Measurements from ENCODE around the gene RNF213.
"Not testable (repeated sequence)": the region's sequence is repeated elsewhere in the genome, so short reads cannot be mapped to it uniquely, and the experiment has no call there.

Gene RNF213

DNA sequence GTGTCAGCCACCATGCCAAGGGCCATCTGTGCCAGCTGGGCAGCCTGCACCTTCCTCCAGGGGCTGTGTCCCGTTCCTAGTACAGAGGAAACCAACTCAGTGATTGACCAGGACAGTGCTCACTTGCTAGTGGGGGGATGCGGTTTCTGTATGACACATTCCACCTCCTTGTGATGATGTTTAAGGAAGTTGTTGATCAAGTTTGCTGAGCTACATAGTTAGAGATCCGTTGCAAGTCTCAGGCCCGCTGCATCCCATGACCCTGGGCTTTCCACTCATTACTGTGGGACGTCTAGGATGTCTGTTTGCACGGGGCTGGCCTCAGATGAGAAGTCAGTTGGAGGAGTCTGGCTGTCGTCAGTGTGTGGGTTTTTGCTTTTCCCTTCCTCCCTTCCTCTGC, 33.6 kb downstream of the RNF213 start:
- TF ChIP-seq, protein P1, sequence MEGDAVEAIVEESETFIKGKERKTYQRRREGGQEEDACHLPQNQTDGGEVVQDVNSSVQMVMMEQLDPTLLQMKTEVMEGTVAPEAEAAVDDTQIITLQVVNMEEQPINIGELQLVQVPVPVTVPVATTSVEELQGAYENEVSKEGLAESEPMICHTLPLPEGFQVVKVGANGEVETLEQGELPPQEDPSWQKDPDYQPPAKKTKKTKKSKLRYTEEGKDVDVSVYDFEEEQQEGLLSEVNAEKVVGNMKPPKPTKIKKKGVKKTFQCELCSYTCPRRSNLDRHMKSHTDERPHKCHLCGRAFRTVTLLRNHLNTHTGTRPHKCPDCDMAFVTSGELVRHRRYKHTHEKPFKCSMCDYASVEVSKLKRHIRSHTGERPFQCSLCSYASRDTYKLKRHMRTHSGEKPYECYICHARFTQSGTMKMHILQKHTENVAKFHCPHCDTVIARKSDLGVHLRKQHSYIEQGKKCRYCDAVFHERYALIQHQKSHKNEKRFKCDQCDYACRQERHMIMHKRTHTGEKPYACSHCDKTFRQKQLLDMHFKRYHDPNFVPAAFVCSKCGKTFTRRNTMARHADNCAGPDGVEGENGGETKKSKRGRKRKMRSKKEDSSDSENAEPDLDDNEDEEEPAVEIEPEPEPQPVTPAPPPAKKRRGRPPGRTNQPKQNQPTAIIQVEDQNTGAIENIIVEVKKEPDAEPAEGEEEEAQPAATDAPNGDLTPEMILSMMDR (IDR thresholded peaks at IDR 0.05; ENCODE audit: extremely low read depth, insufficient read depth, missing control alignments) = no peak
- in situ Hi-C loops (cut with MboI; ENCODE audit: low pct_unique_long_range_greater_than_20kb, low sequenced_read_pairs, unreplicated experiment) = no loop called here
- DNase-seq (ENCODE audit: low spot score) = no peak

DNA sequence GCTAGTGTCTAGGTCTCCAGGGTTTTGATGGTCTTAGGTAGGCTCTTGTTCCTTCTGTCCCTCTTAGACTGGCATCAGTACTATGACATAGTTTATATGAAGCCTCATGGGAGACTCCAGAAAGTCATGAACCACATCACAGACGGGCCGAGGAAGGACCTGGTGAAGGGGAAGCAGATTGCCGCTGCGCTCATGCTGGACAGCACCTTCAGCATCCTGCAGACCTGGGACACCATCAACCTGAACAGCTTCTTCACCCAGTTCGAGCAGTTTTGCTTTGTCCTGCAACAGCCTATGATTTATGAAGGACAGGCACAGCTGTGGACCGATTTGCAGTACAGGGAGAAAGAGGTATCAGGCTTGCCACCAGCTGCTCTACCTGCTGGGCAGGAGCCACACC, 34.0 kb downstream of the RNF213 start:
- TF ChIP-seq, protein P1 (IDR thresholded peaks at IDR 0.05; ENCODE audit: extremely low read depth, insufficient read depth, missing control alignments) = no peak
- no peak for DNase-seq (ENCODE audit: low spot score)
- in situ Hi-C loops (cut with MboI; ENCODE audit: low pct_unique_long_range_greater_than_20kb, low sequenced_read_pairs, unreplicated experiment) = no loop called here

DNA sequence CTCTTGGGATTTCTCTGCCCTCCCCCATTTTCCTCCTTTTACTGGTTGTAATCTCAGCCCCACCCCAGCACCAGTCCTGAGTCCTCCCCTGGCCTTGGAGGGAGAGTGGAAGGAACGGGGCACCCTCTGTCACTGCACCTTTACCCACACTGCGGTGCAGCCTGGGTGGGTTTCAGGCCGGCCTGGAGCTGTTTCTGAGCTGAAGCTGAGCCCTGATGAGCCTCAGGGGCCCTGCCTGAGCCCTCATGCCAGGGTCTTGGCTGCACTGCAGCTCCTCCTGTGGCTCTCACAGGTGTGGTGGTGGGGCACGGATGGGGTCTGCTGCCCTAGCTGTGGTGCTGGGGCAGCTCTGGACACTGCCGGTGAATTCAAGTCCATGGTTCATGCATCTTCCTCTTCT, 34.5 kb downstream of the RNF213 start:
- TF ChIP-seq, protein P1 (IDR thresholded peaks at IDR 0.05; ENCODE audit: extremely low read depth, insufficient read depth, missing control alignments) = no peak
- no peak for DNase-seq (ENCODE audit: low spot score)
- in situ Hi-C loops (cut with MboI; ENCODE audit: low pct_unique_long_range_greater_than_20kb, low sequenced_read_pairs, unreplicated experiment) = no loop called here

DNA sequence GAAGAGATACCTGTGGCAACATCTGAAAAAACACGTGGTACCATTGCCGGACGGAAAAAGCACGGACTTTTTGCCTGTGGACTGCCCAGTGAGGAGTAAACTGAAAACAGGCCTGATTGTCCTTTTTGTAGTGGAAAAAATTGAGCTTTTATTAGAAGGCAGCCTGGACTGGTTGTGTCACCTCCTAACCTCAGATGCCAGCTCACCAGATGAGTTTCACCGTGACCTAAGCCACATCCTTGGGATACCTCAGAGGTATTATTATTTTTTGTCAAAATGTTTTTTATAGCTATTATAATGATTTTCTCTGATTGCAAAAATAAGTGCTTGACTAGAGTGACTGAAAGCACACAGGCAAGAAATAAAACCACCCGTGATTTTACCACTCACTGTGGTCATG, 34.9 kb downstream of the RNF213 start:
- DNase-seq (ENCODE audit: low spot score) = no peak
- in situ Hi-C loops (cut with MboI; ENCODE audit: low pct_unique_long_range_greater_than_20kb, low sequenced_read_pairs, unreplicated experiment) = no loop called here
- TF ChIP-seq, protein P1 (IDR thresholded peaks at IDR 0.05; ENCODE audit: extremely low read depth, insufficient read depth, missing control alignments) = no peak

DNA sequence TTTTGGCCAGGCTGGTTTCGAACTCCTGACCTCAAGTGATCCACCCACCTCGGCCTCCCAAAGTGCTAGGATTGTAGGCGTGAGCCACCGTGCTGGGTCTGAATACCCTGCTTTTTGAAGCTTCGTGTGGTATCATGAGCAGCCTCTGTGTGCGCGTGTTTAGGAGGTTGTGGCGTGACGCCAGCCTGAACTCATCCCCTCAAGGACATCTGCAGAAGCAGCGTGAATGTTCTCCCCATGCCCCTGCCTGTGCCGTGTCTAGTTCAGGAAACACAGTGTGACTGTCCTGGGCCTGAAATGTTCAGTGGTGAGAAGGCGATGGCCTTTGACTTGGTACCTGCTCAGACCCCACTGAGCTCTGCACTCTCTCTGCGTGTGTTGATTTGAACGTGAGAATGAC, 35.6 kb downstream of the RNF213 start:
- TF ChIP-seq, protein P1 (IDR thresholded peaks at IDR 0.05; ENCODE audit: extremely low read depth, insufficient read depth, missing control alignments) = no peak
- no peak for DNase-seq (ENCODE audit: low spot score)
- in situ Hi-C loops (cut with MboI; ENCODE audit: low pct_unique_long_range_greater_than_20kb, low sequenced_read_pairs, unreplicated experiment) = no loop called here

DNA sequence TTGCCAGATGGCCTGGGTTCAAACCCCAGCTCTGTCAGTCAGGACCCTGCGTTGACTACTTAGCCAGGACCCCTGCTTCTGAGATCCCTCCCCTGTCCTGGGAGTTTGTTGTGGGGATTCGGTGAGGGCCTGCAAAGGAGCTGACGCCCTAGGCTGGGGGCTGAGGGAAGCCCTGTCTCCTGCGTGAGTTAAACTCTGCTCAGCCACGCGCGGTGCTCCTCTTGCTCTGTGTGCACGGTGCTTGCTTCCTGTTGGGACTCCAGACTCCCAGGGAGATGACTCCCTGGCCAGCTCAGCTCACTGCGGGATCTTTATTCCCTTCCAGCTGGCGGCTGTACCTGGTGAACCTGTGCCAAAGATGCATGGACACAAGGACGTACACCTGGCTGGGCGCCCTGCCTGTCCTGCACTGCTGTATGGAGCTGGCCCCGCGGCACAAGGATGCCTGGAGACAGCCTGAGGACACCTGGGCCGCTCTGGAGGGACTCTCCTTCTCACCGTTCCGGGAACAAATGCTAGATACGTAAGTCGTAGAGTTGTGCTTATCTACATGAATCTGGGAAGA, 37.4 kb downstream of the RNF213 start:
- DNase-seq (ENCODE audit: low spot score) = no peak
- in situ Hi-C loops (cut with MboI; ENCODE audit: low pct_unique_long_range_greater_than_20kb, low sequenced_read_pairs, unreplicated experiment) = no loop called here

DNA sequence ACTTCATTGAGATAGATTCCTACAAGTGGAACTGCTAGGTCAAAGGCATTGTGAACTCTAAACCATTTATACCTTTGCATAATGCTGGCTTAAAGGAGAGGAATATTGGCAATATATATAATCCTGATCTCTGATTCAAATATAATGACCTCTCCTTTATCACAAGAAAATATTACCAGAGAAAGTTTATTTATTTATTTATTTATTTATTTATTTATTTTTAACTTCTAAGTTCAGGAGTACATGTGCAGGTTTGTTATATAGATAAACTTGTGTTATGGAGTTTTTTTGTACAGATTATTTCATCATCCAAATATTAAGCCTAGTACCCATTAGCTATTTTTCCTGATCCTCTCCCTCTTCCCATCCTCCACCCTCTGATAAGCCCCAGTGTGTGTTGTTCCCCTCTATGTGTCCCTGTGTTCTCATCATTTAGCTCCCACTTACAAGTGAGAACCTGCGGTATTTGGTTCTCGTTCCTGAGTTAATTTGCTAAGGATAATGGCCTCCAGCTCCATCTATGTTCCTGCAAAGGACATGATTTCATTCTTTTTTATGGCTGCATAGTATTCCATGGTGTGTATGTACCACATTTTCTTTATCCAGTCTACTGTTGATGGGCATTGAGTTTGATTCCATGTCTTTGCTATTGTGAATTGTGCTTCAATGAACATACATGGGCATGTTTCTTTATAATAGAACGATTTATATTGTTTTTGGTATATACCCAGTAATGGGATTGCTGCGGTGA, 38.9 kb downstream of the RNF213 start:
- DNase-seq (ENCODE audit: low spot score); in situ Hi-C loops (cut with MboI; ENCODE audit: low pct_unique_long_range_greater_than_20kb, low sequenced_read_pairs, unreplicated experiment): not testable (repeated sequence)

More for the DNA sequence above, 37.4 kb downstream of the RNF213 start:
- TF ChIP-seq, protein P1 (IDR thresholded peaks at IDR 0.05; ENCODE audit: extremely low read depth, insufficient read depth, missing control alignments) = no peak

DNA sequence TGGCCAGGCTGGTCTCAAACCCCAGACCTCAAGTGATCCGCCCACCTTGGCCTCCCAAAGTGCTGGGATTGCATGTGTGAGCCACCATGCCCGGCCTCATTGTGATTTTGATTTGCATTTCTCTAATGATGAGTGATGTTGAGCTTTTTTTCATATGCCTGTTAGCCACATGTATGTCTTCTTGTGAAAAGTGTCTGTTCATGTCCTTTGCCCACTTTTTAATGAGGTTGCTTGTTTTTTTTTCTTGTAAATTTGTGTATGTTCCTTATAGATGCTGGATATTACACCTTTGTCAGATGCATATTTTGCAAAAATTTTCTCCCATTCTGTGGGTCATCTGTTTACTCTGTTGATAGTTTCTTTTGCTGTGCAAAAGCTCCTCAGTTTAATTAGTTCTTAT, 40.1 kb downstream of the RNF213 start:
- DNase-seq (ENCODE audit: low spot score); in situ Hi-C loops (cut with MboI; ENCODE audit: low pct_unique_long_range_greater_than_20kb, low sequenced_read_pairs, unreplicated experiment): not testable (repeated sequence)
